GM12873 (cell line): ENCODE results near the gene DCTD.

ENCODE experiments used
- CTCF ChIP-seq: IDR thresholded peaks from 2 replicates; pipeline ENCODE4 v1.5.1; 2012; ENCODE audit warnings: low read depth, mild to moderate bottlenecking, moderate library complexity, low read length, control low read depth; ENCODE audit not compliant: insufficient read depth; ENCODE audit errors: missing control alignments

DCTD gene

GRCh38 chr4:182875453-182876405 lies 41.5 kb downstream of the DCTD start:
- TF ChIP-seq CTCF: no peak

GRCh38 chr4:182874797-182875345 lies 42.3 kb downstream of the DCTD start:
- TF ChIP-seq CTCF: no peak

GRCh38 chr4:182874304-182874751 lies 42.9 kb downstream of the DCTD start:
- TF ChIP-seq CTCF: no peak

- TF ChIP-seq CTCF: no peak
These were observed 43.5 kb downstream of the DCTD start for GRCh38 chr4:182873726-182874125.

GRCh38 chr4:182873289-182873688 lies 43.9 kb downstream of the DCTD start:
- TF ChIP-seq CTCF: no peak

GRCh38 chr4:182872886-182873285 lies 44.3 kb downstream of the DCTD start:
- no peak for TF ChIP-seq CTCF

- TF ChIP-seq CTCF: no peak
These were observed 45.6 kb downstream of the DCTD start for GRCh38 chr4:182871616-182872015.
